SK-N-SH (cell line): ENCODE measurements around the gene NSG2.

Source experiments
- EP300 ChIP-seq, 2 experiments: IDR thresholded peaks; 2 replicates each; pipeline versions ENCODE4 v1.4.0 to v1.6.1; 2012; ENCODE audit warnings: borderline replicate concordance in 1 of 2, low read depth in 1 of 2, low read length in 1 of 2
- EZH2phosphoT487 ChIP-seq: fragments of 200-600 bp; sonication (generic); IDR thresholded peaks from 2 replicates; pipeline ENCODE4 v1.6.1; 2017; ENCODE audit warnings: low read depth, mixed run types, mild to moderate bottlenecking, antibody characterized with exemption, moderate library complexity, borderline replicate concordance
- FOSL2 ChIP-seq: IDR thresholded peaks from 2 replicates; pipeline ENCODE4 v1.4.0; 2012; ENCODE audit warnings: low read depth, mild to moderate bottlenecking, moderate library complexity, borderline replicate concordance
- GABPA ChIP-seq: IDR thresholded peaks from 2 replicates; pipeline ENCODE4 v1.4.0; 2012; ENCODE audit warnings: low read depth, mild to moderate bottlenecking
- JUND ChIP-seq: IDR thresholded peaks from 2 replicates; pipeline ENCODE4 v1.4.0; 2012
- MXI1 ChIP-seq: IDR thresholded peaks from 2 replicates; pipeline ENCODE4 v1.6.1; 2012; ENCODE audit warnings: mild to moderate bottlenecking, low read depth, low read length, improper control_type of control experiment
- POLR2AphosphoS5 ChIP-seq: IDR thresholded peaks from 2 replicates; pipeline ENCODE4 v1.6.1; 2012; ENCODE audit warnings: low read depth, low read length
- RAD21 ChIP-seq: IDR thresholded peaks from 2 replicates; pipeline ENCODE4 v1.6.1; 2012; ENCODE audit warnings: mild to moderate bottlenecking, low read length
- RFX5 ChIP-seq: IDR thresholded peaks from 2 replicates; pipeline ENCODE4 v1.6.1; 2012; ENCODE audit warnings: mild to moderate bottlenecking, improper control_type of control experiment, low read length
- YY1 ChIP-seq: IDR thresholded peaks from 2 replicates; pipeline ENCODE4 v1.4.0; 2012; ENCODE audit warnings: low read depth, mild to moderate bottlenecking
- TF ChIP-seq, protein P1 (sequence below): IDR thresholded peaks from 2 replicates; pipeline ENCODE4 v1.4.0; 2012; ENCODE audit warnings: low read depth
- TF ChIP-seq, protein P2 (sequence below): fragments of 200-600 bp; sonication (generic); IDR thresholded peaks from 2 replicates; pipeline ENCODE4 v1.6.1; 2017; ENCODE audit warnings: antibody characterized with exemption, mild to moderate bottlenecking, moderate library complexity
- TF ChIP-seq, protein P3 (sequence below): IDR thresholded peaks from 2 replicates; pipeline ENCODE4; 2012
- TF ChIP-seq, protein P4 (sequence below): fragments of 150-350 bp; IDR thresholded peaks from 2 replicates; pipeline ENCODE4 v1.6.1; 2017; ENCODE audit warnings: antibody characterized with exemption, low read length, low read depth, borderline replicate concordance

DNA sequence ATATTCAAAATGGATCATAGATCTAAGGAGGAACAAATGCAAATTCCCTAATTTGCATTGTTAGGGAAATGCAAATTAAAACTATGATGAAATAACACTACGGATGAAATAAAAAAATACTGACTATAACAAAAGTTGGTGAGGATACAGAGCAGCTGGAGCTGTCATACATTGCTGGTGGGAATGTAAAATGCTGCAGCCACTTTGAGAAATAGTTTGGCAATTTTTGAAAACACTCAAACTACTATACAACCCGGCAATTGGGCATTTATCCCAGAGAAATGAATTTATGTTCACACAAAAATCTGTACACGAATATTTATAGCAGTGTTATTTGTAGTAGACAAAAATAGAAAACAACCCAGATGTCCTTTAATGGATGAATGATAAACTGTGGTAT is 34.1 kb upstream of the NSG2 start:
- TF ChIP-seq POLR2AphosphoS5 (no peak), EZH2phosphoT487 (no peak), RAD21 (no peak), GABPA (no peak), MXI1 (no peak), EP300 (IDR thresholded peaks at IDR 0.05; ENCODE audit: borderline replicate concordance in 1 of 2, low read depth in 1 of 2, low read length in 1 of 2) (no peak), YY1 (no peak), FOSL2 (no peak), JUND (no peak), RFX5 (no peak)
- TF ChIP-seq, protein P1, sequence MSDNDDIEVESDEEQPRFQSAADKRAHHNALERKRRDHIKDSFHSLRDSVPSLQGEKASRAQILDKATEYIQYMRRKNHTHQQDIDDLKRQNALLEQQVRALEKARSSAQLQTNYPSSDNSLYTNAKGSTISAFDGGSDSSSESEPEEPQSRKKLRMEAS, result no peak
- TF ChIP-seq, protein P2, sequence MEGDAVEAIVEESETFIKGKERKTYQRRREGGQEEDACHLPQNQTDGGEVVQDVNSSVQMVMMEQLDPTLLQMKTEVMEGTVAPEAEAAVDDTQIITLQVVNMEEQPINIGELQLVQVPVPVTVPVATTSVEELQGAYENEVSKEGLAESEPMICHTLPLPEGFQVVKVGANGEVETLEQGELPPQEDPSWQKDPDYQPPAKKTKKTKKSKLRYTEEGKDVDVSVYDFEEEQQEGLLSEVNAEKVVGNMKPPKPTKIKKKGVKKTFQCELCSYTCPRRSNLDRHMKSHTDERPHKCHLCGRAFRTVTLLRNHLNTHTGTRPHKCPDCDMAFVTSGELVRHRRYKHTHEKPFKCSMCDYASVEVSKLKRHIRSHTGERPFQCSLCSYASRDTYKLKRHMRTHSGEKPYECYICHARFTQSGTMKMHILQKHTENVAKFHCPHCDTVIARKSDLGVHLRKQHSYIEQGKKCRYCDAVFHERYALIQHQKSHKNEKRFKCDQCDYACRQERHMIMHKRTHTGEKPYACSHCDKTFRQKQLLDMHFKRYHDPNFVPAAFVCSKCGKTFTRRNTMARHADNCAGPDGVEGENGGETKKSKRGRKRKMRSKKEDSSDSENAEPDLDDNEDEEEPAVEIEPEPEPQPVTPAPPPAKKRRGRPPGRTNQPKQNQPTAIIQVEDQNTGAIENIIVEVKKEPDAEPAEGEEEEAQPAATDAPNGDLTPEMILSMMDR, result no peak
- TF ChIP-seq, protein P3, sequence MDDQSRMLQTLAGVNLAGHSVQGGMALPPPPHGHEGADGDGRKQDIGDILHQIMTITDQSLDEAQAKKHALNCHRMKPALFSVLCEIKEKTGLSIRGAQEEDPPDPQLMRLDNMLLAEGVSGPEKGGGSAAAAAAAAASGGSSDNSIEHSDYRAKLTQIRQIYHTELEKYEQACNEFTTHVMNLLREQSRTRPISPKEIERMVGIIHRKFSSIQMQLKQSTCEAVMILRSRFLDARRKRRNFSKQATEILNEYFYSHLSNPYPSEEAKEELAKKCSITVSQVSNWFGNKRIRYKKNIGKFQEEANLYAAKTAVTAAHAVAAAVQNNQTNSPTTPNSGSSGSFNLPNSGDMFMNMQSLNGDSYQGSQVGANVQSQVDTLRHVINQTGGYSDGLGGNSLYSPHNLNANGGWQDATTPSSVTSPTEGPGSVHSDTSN, result no peak
- TF ChIP-seq, protein P4, sequence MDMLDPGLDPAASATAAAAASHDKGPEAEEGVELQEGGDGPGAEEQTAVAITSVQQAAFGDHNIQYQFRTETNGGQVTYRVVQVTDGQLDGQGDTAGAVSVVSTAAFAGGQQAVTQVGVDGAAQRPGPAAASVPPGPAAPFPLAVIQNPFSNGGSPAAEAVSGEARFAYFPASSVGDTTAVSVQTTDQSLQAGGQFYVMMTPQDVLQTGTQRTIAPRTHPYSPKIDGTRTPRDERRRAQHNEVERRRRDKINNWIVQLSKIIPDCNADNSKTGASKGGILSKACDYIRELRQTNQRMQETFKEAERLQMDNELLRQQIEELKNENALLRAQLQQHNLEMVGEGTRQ, result no peak
